HepG2 (cell line): ENCODE data around the gene PPP1R8. TPM values are rescaled to one million over a fixed set of nuclear protein-coding genes. Genes with fewer than 3 reads are reported as not detected.

Experiments used
- ARID3A ChIP-seq: IDR thresholded peaks from 2 replicates; pipeline ENCODE4 v1.6.1; 2012; ENCODE audit warnings: low read depth, low read length, improper control_type of control experiment
- ETV6 ChIP-seq: sonication (generic); formaldehyde crosslinking; conservative IDR thresholded peaks from 2 replicates; pipeline ENCODE4 v1.4.0; 2020; ENCODE audit warnings: missing genetic modification reagents
- TCF7L2 ChIP-seq: IDR thresholded peaks from 2 replicates; pipeline ENCODE4 v1.6.1; 2011; ENCODE audit warnings: mild to moderate bottlenecking, low read depth, low read length, moderate library complexity
- TFDP2 ChIP-seq: sonication (generic); formaldehyde crosslinking; IDR thresholded peaks from 2 replicates; pipeline ENCODE4 v1.4.0; 2020; ENCODE audit warnings: missing genetic modification reagents
- ZFP36L2 ChIP-seq: sonication (generic); formaldehyde crosslinking; IDR thresholded peaks from 2 replicates; pipeline ENCODE4 v1.4.0; 2020; ENCODE audit warnings: missing genetic modification reagents
- ZKSCAN5 ChIP-seq: sonication (generic); formaldehyde crosslinking; IDR thresholded peaks from 2 replicates; pipeline ENCODE4 v1.5.1; 2020; ENCODE audit warnings: mild to moderate bottlenecking, missing genetic modification reagents
- ZNF18 ChIP-seq: sonication (generic); formaldehyde crosslinking; IDR thresholded peaks from 2 replicates; pipeline ENCODE4 v1.8.0; 2022; ENCODE audit warnings: mild to moderate bottlenecking, missing genetic modification reagents; ENCODE audit not compliant: insufficient replicate concordance
- ZNF335 ChIP-seq: sonication (generic); formaldehyde crosslinking; IDR thresholded peaks from 2 replicates; pipeline ENCODE4 v1.4.0; 2020; ENCODE audit warnings: missing genetic modification reagents
- ZNF543 ChIP-seq: sonication (generic); formaldehyde crosslinking; IDR thresholded peaks from 2 replicates; pipeline ENCODE4 v1.4.0; 2020; ENCODE audit warnings: mild to moderate bottlenecking, missing genetic modification reagents
- ZNF619 ChIP-seq: sonication (generic); formaldehyde crosslinking; IDR thresholded peaks from 2 replicates; pipeline ENCODE4 v1.4.0; 2020; ENCODE audit warnings: mild to moderate bottlenecking, missing genetic modification reagents
- ZNF7 ChIP-seq: IDR thresholded peaks from 2 replicates; pipeline ENCODE4 v1.6.1; 2016; ENCODE audit warnings: missing biosample characterization, missing genetic modification reagents
- polyA plus RNA-seq, 8 experiments: library from polyadenylated mRNA; depleted of rRNA in 3 of 8; stranded (reverse) in 7 of 8; unstranded in 1 of 8; fragments of >200 nt; fragmentation: Illumina TruSeq in 4 of 8; extraction: Trizol in 4 of 8; gene quantifications; 2 replicates each; pipeline versions ENCODE4 v1.2.1 to v1.2.3, GENCODE V29; 2011 to 2016; ENCODE audit warnings: low read depth in 4 of 8, missing spikeins in 1 of 8, mixed read lengths in 1 of 8; ENCODE audit not compliant: insufficient read depth in 1 of 8
- total RNA-seq, 5 experiments: library from RNA; depleted of rRNA; stranded (reverse); fragments of >200 nt; fragmentation: Illumina TruSeq; extraction: Trizol; gene quantifications; 2 replicates each; pipeline ENCODE4 v1.2.3, GENCODE V29; 2016; ENCODE audit warnings: low read depth in 1 of 5
- TF ChIP-seq, protein P1 (sequence below): sonication (generic); formaldehyde crosslinking; IDR thresholded peaks from 2 replicates; pipeline ENCODE4 v1.4.0; 2020; ENCODE audit warnings: missing genetic modification reagents
- TF ChIP-seq, protein P2 (sequence below): sonication (generic); formaldehyde crosslinking; IDR thresholded peaks from 2 replicates; pipeline ENCODE4 v1.5.0; 2020; ENCODE audit warnings: mild to moderate bottlenecking, missing genetic modification reagents
- TF ChIP-seq, protein P3 (sequence below): sonication (generic); formaldehyde crosslinking; IDR thresholded peaks from 2 replicates; pipeline ENCODE4 v1.4.0; 2020; ENCODE audit warnings: missing genetic modification reagents, mild to moderate bottlenecking, borderline replicate concordance

PPP1R8 gene
- total and polyA plus RNA-seq, 2 of the 13 experiments (the other 11 are each of a cell fraction or from before 2014, with no cell fraction given) = 38.3 to 62.2 TPM

GRCh38 chr1:27858072-27858948 lies 27.7 kb downstream of the PPP1R8 start (continued):
- TF ChIP-seq, protein P1, sequence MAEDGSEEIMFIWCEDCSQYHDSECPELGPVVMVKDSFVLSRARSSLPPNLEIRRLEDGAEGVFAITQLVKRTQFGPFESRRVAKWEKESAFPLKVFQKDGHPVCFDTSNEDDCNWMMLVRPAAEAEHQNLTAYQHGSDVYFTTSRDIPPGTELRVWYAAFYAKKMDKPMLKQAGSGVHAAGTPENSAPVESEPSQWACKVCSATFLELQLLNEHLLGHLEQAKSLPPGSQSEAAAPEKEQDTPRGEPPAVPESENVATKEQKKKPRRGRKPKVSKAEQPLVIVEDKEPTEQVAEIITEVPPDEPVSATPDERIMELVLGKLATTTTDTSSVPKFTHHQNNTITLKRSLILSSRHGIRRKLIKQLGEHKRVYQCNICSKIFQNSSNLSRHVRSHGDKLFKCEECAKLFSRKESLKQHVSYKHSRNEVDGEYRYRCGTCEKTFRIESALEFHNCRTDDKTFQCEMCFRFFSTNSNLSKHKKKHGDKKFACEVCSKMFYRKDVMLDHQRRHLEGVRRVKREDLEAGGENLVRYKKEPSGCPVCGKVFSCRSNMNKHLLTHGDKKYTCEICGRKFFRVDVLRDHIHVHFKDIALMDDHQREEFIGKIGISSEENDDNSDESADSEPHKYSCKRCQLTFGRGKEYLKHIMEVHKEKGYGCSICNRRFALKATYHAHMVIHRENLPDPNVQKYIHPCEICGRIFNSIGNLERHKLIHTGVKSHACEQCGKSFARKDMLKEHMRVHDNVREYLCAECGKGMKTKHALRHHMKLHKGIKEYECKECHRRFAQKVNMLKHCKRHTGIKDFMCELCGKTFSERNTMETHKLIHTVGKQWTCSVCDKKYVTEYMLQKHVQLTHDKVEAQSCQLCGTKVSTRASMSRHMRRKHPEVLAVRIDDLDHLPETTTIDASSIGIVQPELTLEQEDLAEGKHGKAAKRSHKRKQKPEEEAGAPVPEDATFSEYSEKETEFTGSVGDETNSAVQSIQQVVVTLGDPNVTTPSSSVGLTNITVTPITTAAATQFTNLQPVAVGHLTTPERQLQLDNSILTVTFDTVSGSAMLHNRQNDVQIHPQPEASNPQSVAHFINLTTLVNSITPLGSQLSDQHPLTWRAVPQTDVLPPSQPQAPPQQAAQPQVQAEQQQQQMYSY = no peak
- TF ChIP-seq, protein P2, sequence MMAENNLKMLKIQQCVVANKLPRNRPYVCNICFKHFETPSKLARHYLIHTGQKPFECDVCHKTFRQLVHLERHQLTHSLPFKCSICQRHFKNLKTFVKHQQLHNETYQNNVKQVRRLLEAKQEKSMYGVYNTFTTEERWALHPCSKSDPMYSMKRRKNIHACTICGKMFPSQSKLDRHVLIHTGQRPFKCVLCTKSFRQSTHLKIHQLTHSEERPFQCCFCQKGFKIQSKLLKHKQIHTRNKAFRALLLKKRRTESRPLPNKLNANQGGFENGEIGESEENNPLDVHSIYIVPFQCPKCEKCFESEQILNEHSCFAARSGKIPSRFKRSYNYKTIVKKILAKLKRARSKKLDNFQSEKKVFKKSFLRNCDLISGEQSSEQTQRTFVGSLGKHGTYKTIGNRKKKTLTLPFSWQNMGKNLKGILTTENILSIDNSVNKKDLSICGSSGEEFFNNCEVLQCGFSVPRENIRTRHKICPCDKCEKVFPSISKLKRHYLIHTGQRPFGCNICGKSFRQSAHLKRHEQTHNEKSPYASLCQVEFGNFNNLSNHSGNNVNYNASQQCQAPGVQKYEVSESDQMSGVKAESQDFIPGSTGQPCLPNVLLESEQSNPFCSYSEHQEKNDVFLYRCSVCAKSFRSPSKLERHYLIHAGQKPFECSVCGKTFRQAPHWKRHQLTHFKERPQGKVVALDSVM (CRISPR knock-in tag) = no peak
- TF ChIP-seq TFDP2 (CRISPR knock-in tag) = no peak
- no peak for TF ChIP-seq ZNF543 (CRISPR knock-in tag)
- TF ChIP-seq ARID3A = no peak
- TF ChIP-seq ETV6 (CRISPR knock-in tag) = no peak
- no peak for TF ChIP-seq ZNF7 (CRISPR knock-in tag)
- no peak for TF ChIP-seq ZKSCAN5 (CRISPR knock-in tag)
- no peak for TF ChIP-seq ZNF18
- TF ChIP-seq, protein P3, sequence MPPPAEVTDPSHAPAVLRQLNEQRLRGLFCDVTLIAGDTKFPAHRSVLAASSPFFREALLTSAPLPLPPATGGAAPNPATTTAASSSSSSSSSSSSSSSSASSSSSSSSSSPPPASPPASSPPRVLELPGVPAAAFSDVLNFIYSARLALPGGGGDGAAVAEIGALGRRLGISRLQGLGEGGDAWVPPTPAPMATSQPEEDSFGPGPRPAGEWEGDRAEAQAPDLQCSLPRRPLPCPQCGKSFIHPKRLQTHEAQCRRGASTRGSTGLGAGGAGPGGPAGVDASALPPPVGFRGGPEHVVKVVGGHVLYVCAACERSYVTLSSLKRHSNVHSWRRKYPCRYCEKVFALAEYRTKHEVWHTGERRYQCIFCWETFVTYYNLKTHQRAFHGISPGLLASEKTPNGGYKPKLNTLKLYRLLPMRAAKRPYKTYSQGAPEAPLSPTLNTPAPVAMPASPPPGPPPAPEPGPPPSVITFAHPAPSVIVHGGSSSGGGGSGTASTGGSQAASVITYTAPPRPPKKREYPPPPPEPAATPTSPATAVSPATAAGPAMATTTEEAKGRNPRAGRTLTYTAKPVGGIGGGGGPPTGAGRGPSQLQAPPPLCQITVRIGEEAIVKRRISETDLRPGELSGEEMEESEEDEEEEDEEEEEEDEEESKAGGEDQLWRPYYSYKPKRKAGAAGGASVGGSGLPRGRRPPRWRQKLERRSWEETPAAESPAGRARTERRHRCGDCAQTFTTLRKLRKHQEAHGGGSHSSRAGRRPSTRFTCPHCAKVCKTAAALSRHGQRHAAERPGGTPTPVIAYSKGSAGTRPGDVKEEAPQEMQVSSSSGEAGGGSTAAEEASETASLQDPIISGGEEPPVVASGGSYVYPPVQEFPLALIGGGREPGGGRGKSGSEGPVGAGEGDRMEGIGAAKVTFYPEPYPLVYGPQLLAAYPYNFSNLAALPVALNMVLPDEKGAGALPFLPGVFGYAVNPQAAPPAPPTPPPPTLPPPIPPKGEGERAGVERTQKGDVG = no peak
- no peak for TF ChIP-seq TCF7L2
- TF ChIP-seq ZNF619 (CRISPR knock-in tag) = no peak
- TF ChIP-seq ZFP36L2 (CRISPR knock-in tag) = no peak
- TF ChIP-seq ZNF335 (CRISPR knock-in tag) = no peak
